Ectodermal cell (in vitro differentiated cells): ENCODE results near the gene FCN3.

Experiments
- H3K27ac ChIP-seq: 2 replicates; pipeline ENCODE4 v1.7.0; 2013; ENCODE audit warnings: mild to moderate bottlenecking, low read depth, low read length; ENCODE audit not compliant: insufficient read depth, poor library complexity, severe bottlenecking
- H3K27me3 ChIP-seq: 2 replicates; pipeline ENCODE4 v1.7.0; 2013; ENCODE audit warnings: mild to moderate bottlenecking, low read length; ENCODE audit not compliant: insufficient read depth, control insufficient read depth, poor library complexity, severe bottlenecking
- H3K36me3 ChIP-seq: one replicate; pipeline ENCODE4 v1.7.0; 2013; ENCODE audit warnings: low read length; ENCODE audit not compliant: control insufficient read depth, insufficient read depth
- H3K4me1 ChIP-seq: one replicate; pipeline ENCODE4 v1.7.0; 2013; ENCODE audit warnings: low read length; ENCODE audit not compliant: control insufficient read depth, insufficient read depth
- H3K4me3 ChIP-seq: 2 replicates; pipeline ENCODE4 v1.7.0; 2013; ENCODE audit warnings: low read depth, low read length, control low read depth; ENCODE audit not compliant: insufficient read depth
- H3K9me3 ChIP-seq: 2 replicates; pipeline ENCODE4 v1.7.0; 2013; ENCODE audit warnings: mild to moderate bottlenecking, low read length, moderate library complexity; ENCODE audit not compliant: control insufficient read depth
- WGBS, 2 experiments: methylation state at CpG; one replicate each; pipeline ENCODE4 v1.1.7; 2013; ENCODE audit warnings: missing lambda C conversion rate in 2 of 2; 5-methylcytosine and 5-hydroxymethylcytosine counted together

The FCN3 gene

GRCh38 chr1:27350663-27351540 lies 23.7 kb downstream of the FCN3 start:
- Histone ChIP-seq H3K27me3 (peaks cover 16% of the 10 kb centered on the region), H3K9me3 (no peaks in the 10 kb centered on the region), H3K27ac (peak overlapping the region; percentile 58), H3K4me3 (peak overlapping the region; percentile 54), H3K4me1 (peaks cover 6% of the 10 kb centered on the region), H3K36me3 (peaks cover 3% of the 10 kb centered on the region)
- WGBS, 2 experiments: 9 to 10% methylated on average over 62 of the region's 62 CpGs

GRCh38 chr1:27349784-27350662 lies 24.6 kb downstream of the FCN3 start:
- Histone ChIP-seq H3K4me1 (peaks cover 6% of the 10 kb centered on the region), H3K4me3 (peak overlapping the region; percentile 54), H3K9me3 (no peaks in the 10 kb centered on the region), H3K27ac (no peak overlapping the region), H3K36me3 (peaks cover 3% of the 10 kb centered on the region), H3K27me3 (peaks cover 16% of the 10 kb centered on the region)
- WGBS, 2 experiments: 13% methylated on average over 84 of the region's 84 CpGs

GRCh38 chr1:27348861-27349783 lies 25.5 kb downstream of the FCN3 start:
- H3K27ac ChIP-seq: no peak overlapping the region
- no peaks in the 10 kb centered on the region for H3K9me3 ChIP-seq
- H3K4me3 ChIP-seq: peak overlapping the region; percentile 54
- peaks cover 6% of the 10 kb centered on the region for H3K4me1 ChIP-seq
- WGBS, 2 experiments: 10 to 11% methylated on average over 51 of the region's 51 CpGs
- H3K27me3 ChIP-seq: peaks cover 16% of the 10 kb centered on the region
- H3K36me3 ChIP-seq: peaks cover 3% of the 10 kb centered on the region

- Histone ChIP-seq H3K4me1 (peaks cover 23% of the 10 kb centered on the region), H3K4me3 (no peak overlapping the region), H3K27ac (no peak overlapping the region), H3K27me3 (peaks cover 16% of the 10 kb centered on the region), H3K36me3 (peaks cover 3% of the 10 kb centered on the region), H3K9me3 (no peaks in the 10 kb centered on the region)
- 93 to 95% methylated on average over 14 of the region's 14 CpGs for WGBS, 2 experiments
These were observed 27.5 kb downstream of the FCN3 start for GRCh38 chr1:27346991-27347624.

GRCh38 chr1:27346357-27346756 lies 28.3 kb downstream of the FCN3 start:
- Histone ChIP-seq H3K27me3 (peaks cover 16% of the 10 kb centered on the region), H3K9me3 (no peaks in the 10 kb centered on the region), H3K27ac (no peak overlapping the region), H3K4me1 (peaks cover 30% of the 10 kb centered on the region), H3K4me3 (no peak overlapping the region), H3K36me3 (peaks cover 3% of the 10 kb centered on the region)
- WGBS, 2 experiments: 93 to 95% methylated on average over 7 of the region's 8 CpGs

GRCh38 chr1:27345272-27345671 lies 29.4 kb downstream of the FCN3 start:
- no peak overlapping the region for H3K27ac ChIP-seq
- H3K4me1 ChIP-seq: peaks cover 35% of the 10 kb centered on the region
- H3K9me3 ChIP-seq: no peaks in the 10 kb centered on the region
- peaks cover 10% of the 10 kb centered on the region for H3K27me3 ChIP-seq
- peaks cover 3% of the 10 kb centered on the region for H3K36me3 ChIP-seq
- WGBS, 2 experiments: 96 to 98% methylated on average over 12 of the region's 12 CpGs
- no peak overlapping the region for H3K4me3 ChIP-seq

GRCh38 chr1:27343639-27344025 lies 31.0 kb downstream of the FCN3 start:
- Histone ChIP-seq H3K4me3 (no peak overlapping the region), H3K36me3 (peaks cover 3% of the 10 kb centered on the region), H3K27me3 (no peaks in the 10 kb centered on the region), H3K27ac (no peak overlapping the region), H3K9me3 (no peaks in the 10 kb centered on the region), H3K4me1 (peaks cover 43% of the 10 kb centered on the region)
- WGBS, 2 experiments: 92% methylated on average over 5 of the region's 5 CpGs

- no peaks in the 10 kb centered on the region for H3K9me3 ChIP-seq
- no peaks in the 10 kb centered on the region for H3K27me3 ChIP-seq
- peaks cover 43% of the 10 kb centered on the region for H3K4me1 ChIP-seq
- WGBS, 2 experiments: 68 to 71% methylated on average over 31 of the region's 31 CpGs
- no peak overlapping the region for H3K27ac ChIP-seq
- peak overlapping the region; percentile 1 for H3K4me3 ChIP-seq
- H3K36me3 ChIP-seq: peaks cover 3% of the 10 kb centered on the region
These were observed 31.6 kb downstream of the FCN3 start for GRCh38 chr1:27342778-27343638.

GRCh38 chr1:27342391-27342777 lies 32.2 kb downstream of the FCN3 start:
- Histone ChIP-seq H3K4me3 (peak overlapping the region; percentile 29), H3K27ac (no peak overlapping the region)

More at GRCh38 chr1:27342391-27342777, 32.2 kb downstream of the FCN3 start:
- WGBS, 2 experiments: 75 to 82% methylated on average over 8 of the region's 8 CpGs
- Histone ChIP-seq H3K36me3 (peaks cover 3% of the 10 kb centered on the region), H3K27me3 (no peaks in the 10 kb centered on the region), H3K4me1 (peaks cover 43% of the 10 kb centered on the region), H3K9me3 (no peaks in the 10 kb centered on the region)
